IMR-90 (cell line): ENCODE results near the gene MYEOV.

Source experiments
- BHLHE40 ChIP-seq: fragments of 150-350 bp; IDR thresholded peaks from 2 replicates; pipeline ENCODE4 v1.6.1; 2016; ENCODE audit warnings: mild to moderate bottlenecking, low read depth, low read length
- CEBPB ChIP-seq: IDR thresholded peaks from 2 replicates; pipeline ENCODE4 v1.6.1; 2012; ENCODE audit warnings: low read depth, low read length, improper control_type of control experiment
- CHD1 ChIP-seq: IDR thresholded peaks from 2 replicates; pipeline ENCODE4 v1.6.1; 2012; ENCODE audit warnings: low read depth, low read length, improper control_type of control experiment
- ELK1 ChIP-seq: fragments of 150-350 bp; IDR thresholded peaks from 2 replicates; pipeline ENCODE4 v1.6.1; 2016; ENCODE audit warnings: low read depth, mild to moderate bottlenecking, low read length, moderate library complexity, borderline replicate concordance
- FOS ChIP-seq: fragments of 150-350 bp; IDR thresholded peaks from 2 replicates; pipeline ENCODE4 v1.6.1; 2016; ENCODE audit warnings: low read depth, low read length
- MXI1 ChIP-seq: IDR thresholded peaks from 2 replicates; pipeline ENCODE4 v1.6.1; 2012; ENCODE audit warnings: low read depth, mild to moderate bottlenecking, low read length, moderate library complexity, borderline replicate concordance
- POLR2A ChIP-seq: IDR thresholded peaks from 2 replicates; pipeline ENCODE4 v1.6.1; 2012; ENCODE audit warnings: mild to moderate bottlenecking, low read depth, low read length
- RAD21 ChIP-seq: IDR thresholded peaks from 2 replicates; pipeline ENCODE4 v1.6.1; 2012; ENCODE audit warnings: low read length, improper control_type of control experiment
- RCOR1 ChIP-seq: IDR thresholded peaks from 2 replicates; pipeline ENCODE4 v1.6.1; 2012; ENCODE audit warnings: mild to moderate bottlenecking, low read length, improper control_type of control experiment; ENCODE audit not compliant: insufficient replicate concordance
- RFX5 ChIP-seq: IDR thresholded peaks from 2 replicates; pipeline ENCODE4 v1.8.0; 2012; ENCODE audit warnings: low read depth, mild to moderate bottlenecking, low read length, moderate library complexity
- SMC3 ChIP-seq: fragments of 150-350 bp; IDR thresholded peaks from 2 replicates; pipeline ENCODE4 v1.6.1; 2016; ENCODE audit warnings: low read depth, mild to moderate bottlenecking, antibody characterized with exemption, low read length, moderate library complexity
- TF ChIP-seq, protein P1 (sequence below): conservative IDR thresholded peaks from 2 replicates; pipeline ENCODE4 v1.5.1; 2012; ENCODE audit warnings: mild to moderate bottlenecking, low read depth, low read length, improper control_type of control experiment
- TF ChIP-seq, protein P2 (sequence below): fragments of 150-350 bp; IDR thresholded peaks from 2 replicates; pipeline ENCODE4 v1.6.1; 2017; ENCODE audit warnings: mild to moderate bottlenecking, antibody characterized with exemption, low read length, low read depth

DNA sequence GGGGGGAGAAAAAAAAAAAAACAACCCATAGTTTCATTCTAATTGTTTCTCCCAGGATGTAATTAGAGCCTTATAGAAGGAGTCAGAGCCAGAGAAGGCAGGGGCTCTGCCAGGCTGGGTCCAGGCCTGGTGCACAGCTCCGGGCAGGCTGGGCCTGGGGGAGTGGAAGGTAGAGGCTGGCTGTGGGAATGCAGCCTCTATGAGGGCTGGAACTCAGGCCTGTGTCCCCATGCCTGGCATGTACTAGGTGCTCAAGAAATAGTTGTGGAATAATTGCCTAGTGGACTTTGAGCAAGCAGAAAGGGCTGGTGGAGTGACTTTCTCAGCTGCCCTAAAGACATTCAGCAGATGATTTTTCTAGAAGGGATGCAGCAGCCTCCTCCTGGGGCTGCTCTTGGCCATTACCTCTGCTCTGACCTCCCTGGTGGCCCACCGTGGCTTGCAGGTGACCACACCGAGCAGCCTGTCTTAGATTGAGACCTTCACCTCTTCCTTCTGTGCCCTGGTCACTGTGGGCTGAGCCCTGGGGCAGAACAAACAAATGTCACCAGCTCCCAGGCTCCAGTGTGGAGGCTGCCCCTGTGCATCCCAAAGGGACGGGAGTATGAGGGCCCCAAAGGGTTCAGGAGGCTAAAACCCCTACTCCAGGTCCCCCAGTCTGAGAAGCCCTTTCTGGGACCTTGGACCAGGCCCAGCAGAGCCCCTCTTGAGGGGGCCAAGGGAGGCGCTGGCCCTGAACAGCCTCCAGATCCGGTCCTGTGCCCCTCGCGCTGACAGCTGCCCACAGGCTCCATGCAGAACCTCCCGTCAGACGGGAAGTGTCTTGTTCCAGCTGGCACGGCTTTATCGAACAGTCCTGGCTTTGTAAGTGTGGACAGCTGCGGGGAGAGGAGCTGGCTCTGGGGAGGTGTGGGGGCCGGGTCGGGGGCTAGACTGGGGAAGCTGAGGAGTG, 18.8 kb downstream of the MYEOV start:
- TF ChIP-seq, protein P1, sequence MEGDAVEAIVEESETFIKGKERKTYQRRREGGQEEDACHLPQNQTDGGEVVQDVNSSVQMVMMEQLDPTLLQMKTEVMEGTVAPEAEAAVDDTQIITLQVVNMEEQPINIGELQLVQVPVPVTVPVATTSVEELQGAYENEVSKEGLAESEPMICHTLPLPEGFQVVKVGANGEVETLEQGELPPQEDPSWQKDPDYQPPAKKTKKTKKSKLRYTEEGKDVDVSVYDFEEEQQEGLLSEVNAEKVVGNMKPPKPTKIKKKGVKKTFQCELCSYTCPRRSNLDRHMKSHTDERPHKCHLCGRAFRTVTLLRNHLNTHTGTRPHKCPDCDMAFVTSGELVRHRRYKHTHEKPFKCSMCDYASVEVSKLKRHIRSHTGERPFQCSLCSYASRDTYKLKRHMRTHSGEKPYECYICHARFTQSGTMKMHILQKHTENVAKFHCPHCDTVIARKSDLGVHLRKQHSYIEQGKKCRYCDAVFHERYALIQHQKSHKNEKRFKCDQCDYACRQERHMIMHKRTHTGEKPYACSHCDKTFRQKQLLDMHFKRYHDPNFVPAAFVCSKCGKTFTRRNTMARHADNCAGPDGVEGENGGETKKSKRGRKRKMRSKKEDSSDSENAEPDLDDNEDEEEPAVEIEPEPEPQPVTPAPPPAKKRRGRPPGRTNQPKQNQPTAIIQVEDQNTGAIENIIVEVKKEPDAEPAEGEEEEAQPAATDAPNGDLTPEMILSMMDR: no peak
- TF ChIP-seq POLR2A: no peak
- no peak for TF ChIP-seq RAD21
- TF ChIP-seq FOS: no peak
- no peak for TF ChIP-seq RFX5
- no peak for TF ChIP-seq RCOR1
- TF ChIP-seq, protein P2, sequence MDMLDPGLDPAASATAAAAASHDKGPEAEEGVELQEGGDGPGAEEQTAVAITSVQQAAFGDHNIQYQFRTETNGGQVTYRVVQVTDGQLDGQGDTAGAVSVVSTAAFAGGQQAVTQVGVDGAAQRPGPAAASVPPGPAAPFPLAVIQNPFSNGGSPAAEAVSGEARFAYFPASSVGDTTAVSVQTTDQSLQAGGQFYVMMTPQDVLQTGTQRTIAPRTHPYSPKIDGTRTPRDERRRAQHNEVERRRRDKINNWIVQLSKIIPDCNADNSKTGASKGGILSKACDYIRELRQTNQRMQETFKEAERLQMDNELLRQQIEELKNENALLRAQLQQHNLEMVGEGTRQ: no peak
- no peak for TF ChIP-seq SMC3
- TF ChIP-seq CEBPB: no peak
- TF ChIP-seq BHLHE40: no peak
- no peak for TF ChIP-seq CHD1
- TF ChIP-seq ELK1: no peak
- TF ChIP-seq MXI1: no peak
